ENCODE data around the gene EPHA8. TPM values are rescaled to one million over a fixed set of nuclear protein-coding genes. Genes with fewer than 3 reads are reported as not detected.

Gene EPHA8
- total and polyA plus RNA-seq, 2 of the 4 experiments (the other 2 are of a cell fraction): not detected

DNA sequence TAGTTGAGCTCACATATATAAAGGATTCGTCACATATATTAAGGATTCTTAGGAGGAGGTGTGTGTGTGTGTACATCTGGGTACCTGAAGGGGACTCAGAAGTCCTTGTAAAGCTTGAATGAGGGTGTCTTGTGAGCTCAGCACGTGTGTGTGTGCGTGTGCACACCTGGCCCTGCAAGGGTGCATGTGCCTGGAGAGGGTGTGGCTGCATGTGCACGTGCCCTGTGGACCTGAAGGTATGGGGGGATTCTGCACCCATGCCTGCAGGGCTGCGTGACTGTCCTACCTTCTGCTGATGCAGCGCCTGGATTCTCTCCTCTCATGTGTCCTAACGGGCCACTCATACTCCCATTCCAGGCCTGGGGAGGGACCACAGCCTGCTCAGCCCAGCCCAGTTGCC is 24.0 kb downstream of the EPHA8 start:
- ChIA-PET POLR2A (ENCODE audit: unreplicated experiment) (no interaction called here), CTCF (no interaction called here)
- no peak overlapping the region for H2AK5ac ChIP-seq (ENCODE audit: low read depth, low read length)
- H4K20me1 ChIP-seq (ENCODE audit: insufficient read depth, low read length): no peaks in the 10 kb centered on the region
- WGBS, 2 experiments (ENCODE audit: extremely low coverage in 2 of 2, insufficient read length in 1 of 2): 78% methylated on average over 3 of the region's 7 CpGs; no CpG with 5 or more reads in 1 of the 2 experiments
- H3K18ac ChIP-seq (ENCODE audit: low read depth, low read length): no peak overlapping the region
- no TSS peak for BruUV-seq (replicated peaks)
- no peaks in the 10 kb centered on the region for H3K4me1 ChIP-seq (ENCODE audit: control insufficient read depth, insufficient read depth, low read length)
- no peak overlapping the region for H3K14ac ChIP-seq (replicated peaks; ENCODE audit: low read depth, low read length)
- no peak overlapping the region for H2BK120ac ChIP-seq (ENCODE audit: low read depth, low read length)
- no peak overlapping the region for H3K9ac ChIP-seq (ENCODE audit: low read depth, low read length)
- in situ Hi-C loops (cut with MboI; ENCODE audit: low sequenced_read_pairs) (no loop called here), dilution Hi-C loops (cut with HindIII; ENCODE audit: low sequenced_read_pairs, unreplicated experiment) (no loop called here), intact Hi-C loops (cut with micrococcal nuclease) (no loop called here)
- H3K36me3 ChIP-seq (ENCODE audit: control insufficient read depth, insufficient read depth, low read length): no peaks in the 10 kb centered on the region
- H4K5ac ChIP-seq (ENCODE audit: low read depth, low read length): no peak overlapping the region
- no peak overlapping the region for H3K23ac ChIP-seq (ENCODE audit: low read depth, low read length)
- no peak overlapping the region for H3K4ac ChIP-seq (ENCODE audit: low read depth, low read length)
- no peak overlapping the region for H2AFZ ChIP-seq (replicated peaks; ENCODE audit: low read length, poor library complexity)
- H3K9me1 ChIP-seq (ENCODE audit: insufficient read depth, low read length): no peaks in the 10 kb centered on the region
- no peaks in the 10 kb centered on the region for H3K79me1 ChIP-seq (ENCODE audit: low read depth in 1 of 2, low read length in 2 of 2)
- H4K91ac ChIP-seq (ENCODE audit: insufficient read depth, low read depth, low read length): no peak overlapping the region
- H3K27ac ChIP-seq (ENCODE audit: insufficient read depth, low read length): no peak overlapping the region
- H4K8ac ChIP-seq (ENCODE audit: low read depth in 2 of 2, low read length in 2 of 2): no peak overlapping the region
- no peak overlapping the region for H2BK15ac ChIP-seq (ENCODE audit: low read depth, low read length)
- no peak overlapping the region for H2BK5ac ChIP-seq (ENCODE audit: low read depth, low read length, poor library complexity, severe bottlenecking)
- no peak overlapping the region for H2AK9ac ChIP-seq (replicated peaks; ENCODE audit: low read depth, low read length, poor library complexity)
- no peak overlapping the region for H2BK20ac ChIP-seq (ENCODE audit: low read depth, low read length)
- H3K4me2 ChIP-seq (ENCODE audit: low read depth, low read length): no peak overlapping the region
- no peak overlapping the region for H3K56ac ChIP-seq (ENCODE audit: extremely low read depth, insufficient read depth, low read length)
- TF ChIP-seq CEBPB (IDR thresholded peaks at IDR 0.05; ENCODE audit: low read depth, low read length) (no peak), MAZ (IDR thresholded peaks at IDR 0.05; ENCODE audit: borderline replicate concordance, low read depth, low read length) (no peak), NFE2L2 (IDR thresholded peaks at IDR 0.05; ENCODE audit: low read depth, low read length) (no peak), POLR2A (IDR thresholded peaks at IDR 0.05; ENCODE audit: low read depth, low read length) (no peak), RFX5 (IDR thresholded peaks at IDR 0.05; ENCODE audit: low read depth, low read length) (no peak), CHD1 (IDR thresholded peaks at IDR 0.05; ENCODE audit: low read depth, low read length) (no peak), MXI1 (IDR thresholded peaks at IDR 0.05; ENCODE audit: borderline replicate concordance, low read depth, low read length) (no peak), RAD21 (IDR thresholded peaks at IDR 0.05; ENCODE audit: low read length) (no peak), MAFK (IDR thresholded peaks at IDR 0.05; ENCODE audit: low read depth, low read length) (no peak)
- TF ChIP-seq, protein P1, sequence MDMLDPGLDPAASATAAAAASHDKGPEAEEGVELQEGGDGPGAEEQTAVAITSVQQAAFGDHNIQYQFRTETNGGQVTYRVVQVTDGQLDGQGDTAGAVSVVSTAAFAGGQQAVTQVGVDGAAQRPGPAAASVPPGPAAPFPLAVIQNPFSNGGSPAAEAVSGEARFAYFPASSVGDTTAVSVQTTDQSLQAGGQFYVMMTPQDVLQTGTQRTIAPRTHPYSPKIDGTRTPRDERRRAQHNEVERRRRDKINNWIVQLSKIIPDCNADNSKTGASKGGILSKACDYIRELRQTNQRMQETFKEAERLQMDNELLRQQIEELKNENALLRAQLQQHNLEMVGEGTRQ (IDR thresholded peaks at IDR 0.05; ENCODE audit: low read depth, low read length): no peak
- TF ChIP-seq, protein P2, sequence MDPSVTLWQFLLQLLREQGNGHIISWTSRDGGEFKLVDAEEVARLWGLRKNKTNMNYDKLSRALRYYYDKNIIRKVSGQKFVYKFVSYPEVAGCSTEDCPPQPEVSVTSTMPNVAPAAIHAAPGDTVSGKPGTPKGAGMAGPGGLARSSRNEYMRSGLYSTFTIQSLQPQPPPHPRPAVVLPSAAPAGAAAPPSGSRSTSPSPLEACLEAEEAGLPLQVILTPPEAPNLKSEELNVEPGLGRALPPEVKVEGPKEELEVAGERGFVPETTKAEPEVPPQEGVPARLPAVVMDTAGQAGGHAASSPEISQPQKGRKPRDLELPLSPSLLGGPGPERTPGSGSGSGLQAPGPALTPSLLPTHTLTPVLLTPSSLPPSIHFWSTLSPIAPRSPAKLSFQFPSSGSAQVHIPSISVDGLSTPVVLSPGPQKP (IDR thresholded peaks at IDR 0.05; ENCODE audit: borderline replicate concordance, low read depth, low read length): no peak
- no peaks in the 10 kb centered on the region for H3K9me3 ChIP-seq (ENCODE audit: control insufficient read depth, insufficient read depth, low read length)
- ATAC-seq (ENCODE audit: low read depth) (no peak), DNase-seq (no peak)
- peaks cover 75% of the 10 kb centered on the region for H3K27me3 ChIP-seq (ENCODE audit: control insufficient read depth, insufficient read depth, low read length)
- H3K4me3 ChIP-seq (ENCODE audit: insufficient read depth, low read depth, low read length): no peak overlapping the region
